ENCODE data around the gene CTAGE15.
"Not testable (repeated sequence)": the region's sequence is repeated elsewhere in the genome, so short reads cannot be mapped to it uniquely, and the experiment has no call there.

CTAGE15 gene

DNA sequence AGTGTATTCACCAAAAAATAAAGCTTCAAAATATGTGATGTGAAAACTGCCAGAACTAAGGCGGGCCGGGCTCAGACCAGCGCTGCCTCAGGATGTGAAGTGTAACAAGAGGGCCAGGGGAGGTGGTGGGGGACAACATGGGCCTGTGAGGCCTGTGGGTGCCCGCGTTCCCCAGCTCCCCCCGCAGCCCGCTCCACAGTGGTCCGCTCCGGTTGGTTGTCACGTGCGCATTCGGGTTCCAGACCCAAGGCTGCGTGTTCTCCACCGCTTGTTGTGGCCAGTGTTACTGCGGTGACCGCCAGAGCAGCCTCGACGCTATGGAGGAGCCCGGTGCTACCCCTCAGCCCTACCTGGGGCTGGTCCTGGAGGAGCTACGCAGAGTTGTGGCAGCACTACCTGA lies at the start of gene CTAGE15:
TSS of gene CTAGE15 (plus strand) at position 301 of the 400 bp plus-strand sequence. CDS start at position 318, 17 bp downstream.
- not testable (repeated sequence) for DNase-seq

GRCh38 chr7:143522309-143522916 lies 49.2 kb upstream of the CTAGE15 start:
- not testable (repeated sequence) for DNase-seq

GRCh38 chr7:143531169-143531926 lies 40.3 kb upstream of the CTAGE15 start:
- DNase-seq: not testable (repeated sequence)

- DNase-seq: not testable (repeated sequence)
Measured at GRCh38 chr7:143531932-143532331, 39.7 kb upstream of the CTAGE15 start.

GRCh38 chr7:143533213-143533839 lies 38.3 kb upstream of the CTAGE15 start:
- DNase-seq: not testable (repeated sequence)

DNA sequence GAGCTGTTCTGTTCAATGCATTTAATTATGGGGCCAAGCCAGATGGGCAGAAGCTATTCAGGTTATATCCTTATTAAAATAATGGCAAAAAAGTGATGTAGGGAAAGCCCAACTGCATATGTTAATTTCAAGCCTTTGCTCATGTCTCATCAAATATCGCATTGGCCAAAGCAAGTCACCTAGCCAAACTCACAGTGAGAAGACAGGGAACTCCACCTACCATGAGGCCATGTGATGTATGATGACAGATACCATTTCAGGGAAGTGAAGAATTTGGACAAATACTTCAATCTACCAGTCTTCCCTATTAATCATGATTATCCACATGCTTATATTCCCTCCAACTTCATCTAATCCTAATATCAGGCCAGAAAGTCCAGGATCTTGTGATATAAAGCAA lies 35.2 kb upstream of the CTAGE15 start:
- not testable (repeated sequence) for DNase-seq

DNA sequence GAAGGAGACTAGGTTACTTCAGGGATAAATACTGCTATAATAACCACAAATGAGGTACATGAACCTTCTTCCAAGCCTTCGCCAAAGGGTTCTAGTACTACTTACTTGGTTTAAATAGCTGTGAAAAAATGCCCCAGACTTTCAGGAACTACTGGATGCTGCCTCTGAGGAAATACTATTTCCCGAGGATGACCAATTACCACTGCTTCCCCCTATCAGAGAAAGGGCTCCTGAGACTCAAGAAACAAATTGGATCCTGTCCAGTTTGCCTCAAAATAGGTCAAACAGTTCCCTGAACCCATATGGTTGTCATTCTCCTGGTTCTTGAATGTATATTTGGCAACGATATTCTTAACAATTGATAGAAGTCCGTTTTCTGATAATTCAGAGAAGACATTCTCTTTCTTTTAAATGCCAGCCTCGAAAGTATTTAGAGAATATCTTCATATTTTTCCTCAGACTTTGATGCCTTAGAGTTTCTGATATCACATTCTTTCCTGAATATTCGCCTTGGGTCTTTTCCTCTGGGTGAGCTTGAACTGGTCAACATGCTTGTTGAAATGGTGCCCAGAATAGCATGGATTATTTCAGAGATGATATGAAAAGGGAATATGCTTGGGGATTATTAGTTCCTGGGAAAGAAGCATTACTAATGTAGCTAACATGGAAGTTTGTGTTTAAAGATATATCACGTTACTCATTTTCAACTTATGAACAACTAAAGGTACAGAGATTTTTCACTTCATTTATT lies 28.1 kb upstream of the CTAGE15 start:
- DNase-seq: not testable (repeated sequence)

DNA sequence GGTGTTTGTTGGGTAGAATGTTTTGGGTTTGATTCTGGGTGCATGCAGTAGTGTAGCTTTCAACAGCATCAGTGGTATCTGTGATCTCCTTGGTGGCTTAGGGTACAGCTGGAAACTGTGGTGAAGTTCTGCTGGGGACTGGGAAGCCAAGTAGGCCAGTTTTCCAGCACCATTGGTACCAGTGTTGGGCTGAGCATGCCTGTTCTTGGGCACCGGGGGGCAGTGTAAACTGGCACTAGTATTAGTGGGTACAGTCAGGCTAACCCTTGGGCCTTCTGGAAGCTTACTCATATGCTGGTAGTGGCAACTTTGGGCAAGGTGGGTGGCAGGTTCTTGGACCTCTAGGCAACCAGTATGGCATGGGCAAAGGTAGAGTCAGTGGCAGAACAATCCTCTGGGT lies 15.6 kb upstream of the CTAGE15 start:
- DNase-seq: not testable (repeated sequence)

- DNase-seq: not testable (repeated sequence)
Measured at GRCh38 chr7:143563306-143563705, 8.3 kb upstream of the CTAGE15 start.

DNA sequence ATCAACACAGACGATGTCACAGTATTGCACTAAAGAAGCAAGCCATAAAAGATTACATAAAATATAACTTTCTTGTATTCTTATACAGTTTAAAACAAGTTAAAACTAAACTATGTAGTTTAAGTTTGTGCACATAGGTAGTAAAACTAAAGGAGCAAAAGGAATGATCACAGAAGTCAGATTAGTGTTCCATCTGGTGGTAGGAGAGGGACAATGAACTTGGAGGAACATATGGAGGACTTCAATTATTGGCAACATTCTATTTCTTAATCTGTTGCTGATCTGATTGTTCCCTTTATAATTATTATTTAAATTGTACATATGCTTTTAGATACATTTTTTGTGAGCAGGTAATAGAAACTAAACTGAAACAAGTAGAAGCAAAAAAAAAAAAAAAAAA lies 5.6 kb upstream of the CTAGE15 start:
- not testable (repeated sequence) for DNase-seq

DNA sequence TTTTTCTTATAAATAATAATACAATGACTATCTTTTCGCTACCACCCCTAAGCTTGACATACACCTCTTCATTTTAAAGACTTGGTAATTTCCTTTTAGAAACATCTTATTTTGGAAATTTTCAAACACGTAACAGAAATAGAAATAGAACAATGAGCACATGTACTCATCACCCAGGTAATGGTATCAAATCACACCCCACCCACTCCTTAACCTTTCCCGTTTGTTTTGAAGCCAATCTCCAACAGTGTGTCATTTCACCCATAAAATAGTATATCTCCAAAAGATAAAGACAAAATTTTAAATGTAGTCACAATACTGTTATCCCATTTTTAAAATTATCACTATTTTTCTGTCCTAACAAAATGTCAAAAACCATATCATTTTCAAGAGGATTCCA lies 16.6 kb downstream of the CTAGE15 start:
- DNase-seq: not testable (repeated sequence)

DNA sequence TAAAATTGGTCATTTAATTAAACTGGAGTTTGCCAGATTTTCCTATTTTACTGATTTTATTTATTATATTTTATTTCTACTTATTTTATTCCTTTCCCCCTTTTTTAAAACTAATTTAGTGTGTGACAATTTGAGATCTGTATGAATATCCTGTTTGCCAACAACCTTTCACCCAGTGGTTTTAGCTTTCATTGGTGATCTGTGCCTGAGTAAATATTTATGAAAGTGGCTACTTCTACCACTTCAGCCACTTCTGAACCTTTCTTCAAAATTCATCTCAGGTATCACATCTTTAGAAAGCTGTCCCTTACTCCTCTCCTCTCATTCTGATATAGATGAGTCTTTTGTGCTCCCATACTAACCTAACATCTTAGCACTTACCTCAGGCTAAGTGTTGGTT lies 18.3 kb downstream of the CTAGE15 start:
- not testable (repeated sequence) for DNase-seq

DNA sequence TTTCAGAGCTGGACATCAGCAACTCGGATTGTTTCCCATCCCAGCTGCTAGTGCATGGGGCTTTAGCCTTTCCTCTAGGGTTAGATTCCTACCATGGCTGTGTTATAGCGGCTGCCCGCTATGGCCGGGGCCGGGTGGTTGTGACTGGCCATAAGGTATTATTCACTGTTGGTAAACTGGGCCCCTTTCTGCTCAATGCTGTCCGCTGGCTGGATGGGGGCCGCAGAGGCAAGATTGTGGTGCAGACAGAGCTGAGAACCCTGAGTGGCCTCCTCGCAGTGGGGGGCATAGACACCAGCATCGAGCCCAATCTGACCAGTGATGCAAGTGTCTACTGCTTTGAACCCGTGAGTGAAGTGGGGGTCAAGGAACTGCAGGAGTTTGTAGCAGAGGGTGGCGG lies 26.5 kb downstream of the CTAGE15 start:
- not testable (repeated sequence) for DNase-seq

GRCh38 chr7:143603549-143603948 lies 31.9 kb downstream of the CTAGE15 start:
- not testable (repeated sequence) for DNase-seq

GRCh38 chr7:143606088-143606487 lies 34.5 kb downstream of the CTAGE15 start:
- DNase-seq: not testable (repeated sequence)

GRCh38 chr7:143615545-143615944 lies 43.9 kb downstream of the CTAGE15 start:
- DNase-seq: not testable (repeated sequence)

- not testable (repeated sequence) for DNase-seq
Measured at GRCh38 chr7:143617204-143617603, 45.6 kb downstream of the CTAGE15 start.

DNA sequence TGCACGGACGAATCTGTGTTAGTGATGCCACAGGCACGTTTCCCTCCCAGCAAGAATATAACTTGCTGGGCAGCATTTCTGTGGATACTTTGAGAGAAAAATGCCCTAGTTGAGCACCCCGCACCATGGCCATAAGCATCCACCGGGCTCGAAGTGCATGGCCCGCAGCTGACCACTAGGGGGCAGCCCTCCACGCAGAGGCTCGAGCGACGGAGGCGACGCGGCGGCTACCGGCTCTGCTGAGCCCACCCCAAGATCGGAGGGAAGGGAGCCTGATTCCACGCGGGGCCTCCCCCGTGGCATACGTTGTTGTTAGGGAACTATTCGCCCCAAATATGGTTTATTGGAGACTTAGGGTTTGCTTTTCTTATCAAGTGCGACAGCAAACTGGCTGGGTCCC lies 48.5 kb downstream of the CTAGE15 start:
- not testable (repeated sequence) for DNase-seq

DNA sequence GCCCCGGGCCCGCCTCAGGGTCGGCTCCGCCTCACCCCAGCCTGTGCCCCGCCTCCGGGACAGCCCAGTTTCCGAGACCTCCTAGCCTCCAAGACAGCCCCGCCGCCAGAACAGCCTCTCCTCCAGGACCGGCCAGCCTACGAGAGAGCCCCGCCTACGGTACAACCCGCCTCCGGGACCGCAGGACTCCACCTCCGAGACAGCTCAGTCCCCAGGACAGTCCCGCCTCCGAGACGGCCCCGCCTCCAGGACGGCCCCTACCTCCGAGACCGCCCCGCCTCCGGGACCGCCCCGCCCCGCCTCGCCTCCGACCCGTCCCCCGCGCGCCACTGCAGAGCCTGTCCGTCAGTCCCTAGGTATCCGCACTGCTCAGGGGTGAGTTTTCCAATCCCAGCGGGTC lies 49.0 kb downstream of the CTAGE15 start, which contains the start of gene TCAF2:
TSS of gene TCAF2 (plus strand) at position 329 of the 400 bp plus-strand sequence.
- not testable (repeated sequence) for DNase-seq

DNA sequence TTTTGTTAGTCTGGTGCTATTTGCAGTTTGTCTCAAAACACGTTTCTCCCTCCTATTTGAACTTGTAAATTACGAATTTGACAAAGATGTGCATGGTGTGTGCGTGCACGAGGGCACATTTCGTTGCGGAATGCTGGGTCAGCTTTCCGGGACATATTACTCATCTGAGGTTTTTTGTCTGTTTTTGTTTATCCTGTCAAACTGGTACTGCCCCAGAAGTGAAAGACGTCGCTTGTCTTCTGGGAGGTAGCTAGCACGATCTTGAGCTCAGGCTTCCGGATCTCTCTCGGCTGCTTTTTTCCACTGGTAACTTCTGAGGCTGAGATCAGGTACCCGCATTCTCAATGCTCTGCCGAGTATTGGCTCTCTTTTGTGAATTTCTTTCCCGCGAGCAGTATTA lies 49.6 kb downstream of the CTAGE15 start:
- DNase-seq: not testable (repeated sequence)

DNA sequence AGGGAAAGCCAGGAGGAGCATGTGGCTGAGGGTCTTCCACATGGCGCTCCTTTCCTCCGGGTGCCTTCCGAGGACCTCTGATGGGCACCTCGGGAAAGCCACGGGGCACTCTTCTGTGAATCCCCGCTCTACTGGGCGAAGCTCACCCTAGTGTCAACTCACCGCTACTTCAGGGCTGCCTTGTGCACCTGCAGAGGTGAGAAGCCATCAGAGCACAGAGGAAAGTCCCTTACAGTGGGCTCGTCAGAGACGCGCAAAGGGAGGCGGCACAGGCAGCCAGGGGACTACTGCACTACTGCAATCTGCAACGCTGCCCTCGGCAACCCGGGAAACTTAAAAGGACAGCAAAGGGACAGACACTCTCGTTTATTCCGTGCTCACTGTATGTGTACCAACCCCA lies 50.5 kb downstream of the CTAGE15 start:
- not testable (repeated sequence) for DNase-seq
